Measurements from ENCODE around the gene ARHGAP29.

The ARHGAP29 gene

GRCh38 chr1:94237291-94238226 is at the start of gene ARHGAP29:
ARHGAP29 (minus strand) TSS chr1:94237584; CDS start chr1:94231611, 5,973 bp downstream.
- Mint-ChIP-seq H3K4me3 (peak within 1 kb of the TSS; percentile 12), H3K9me3 (peaks cover 8% of the 10 kb centered on the region), H3K27ac (no peak within 1 kb of the TSS), H3K4me1 (peaks cover 12% of the 10 kb centered on the region), H3K36me3 (no peaks in the 10 kb centered on the region)
- DNase-seq (ENCODE audit: low spot score in 2 of 2) (peak; percentile 8 to 52), ATAC-seq (peak; percentile 82)

GRCh38 chr1:94286864-94287437 is 49.6 kb upstream of the ARHGAP29 start:
- ATAC-seq (no peak), DNase-seq (ENCODE audit: low spot score in 2 of 2) (no peak)
- H3K4me1 Mint-ChIP-seq, result no peaks in the 10 kb centered on the region
- no peak overlapping the region for H3K27ac Mint-ChIP-seq
- no peak overlapping the region for H3K4me3 Mint-ChIP-seq
- no peaks in the 10 kb centered on the region for H3K36me3 Mint-ChIP-seq
- H3K9me3 Mint-ChIP-seq, result no peaks in the 10 kb centered on the region

- no peaks in the 10 kb centered on the region for H3K9me3 Mint-ChIP-seq
- no peak for DNase-seq (ENCODE audit: low spot score in 2 of 2)
- no peak overlapping the region for H3K4me3 Mint-ChIP-seq
- no peak for ATAC-seq
- no peak overlapping the region for H3K27ac Mint-ChIP-seq
- H3K36me3 Mint-ChIP-seq, result no peaks in the 10 kb centered on the region
- H3K4me1 Mint-ChIP-seq, result no peaks in the 10 kb centered on the region
These were observed 47.8 kb upstream of the ARHGAP29 start for GRCh38 chr1:94285031-94285654.

GRCh38 chr1:94284476-94284875 is 47.1 kb upstream of the ARHGAP29 start:
- Mint-ChIP-seq H3K4me1 (no peaks in the 10 kb centered on the region), H3K9me3 (no peaks in the 10 kb centered on the region), H3K4me3 (no peak overlapping the region), H3K36me3 (no peaks in the 10 kb centered on the region), H3K27ac (no peak overlapping the region)
- no peak for ATAC-seq
- DNase-seq (ENCODE audit: low spot score in 2 of 2), result no peak

GRCh38 chr1:94283462-94283861 is 46.1 kb upstream of the ARHGAP29 start:
- ATAC-seq (no peak), DNase-seq (ENCODE audit: low spot score in 2 of 2) (no peak)
- Mint-ChIP-seq H3K4me1 (no peaks in the 10 kb centered on the region), H3K4me3 (no peak overlapping the region), H3K27ac (no peak overlapping the region), H3K36me3 (no peaks in the 10 kb centered on the region), H3K9me3 (no peaks in the 10 kb centered on the region)

- no peaks in the 10 kb centered on the region for H3K4me1 Mint-ChIP-seq
- H3K4me3 Mint-ChIP-seq, result no peak overlapping the region
- H3K9me3 Mint-ChIP-seq, result no peaks in the 10 kb centered on the region
- H3K27ac Mint-ChIP-seq, result no peak overlapping the region
- no peaks in the 10 kb centered on the region for H3K36me3 Mint-ChIP-seq
- ATAC-seq, result no peak
- DNase-seq (ENCODE audit: low spot score in 2 of 2), result no peak
These were observed 44.8 kb upstream of the ARHGAP29 start for GRCh38 chr1:94282143-94282711.

GRCh38 chr1:94281361-94282142 is 44.2 kb upstream of the ARHGAP29 start:
- no peak for ATAC-seq
- Mint-ChIP-seq H3K4me1 (no peaks in the 10 kb centered on the region), H3K27ac (no peak overlapping the region), H3K36me3 (no peaks in the 10 kb centered on the region), H3K4me3 (no peak overlapping the region), H3K9me3 (no peaks in the 10 kb centered on the region)
- DNase-seq (ENCODE audit: low spot score in 2 of 2), result no peak

GRCh38 chr1:94280541-94280940 is 43.2 kb upstream of the ARHGAP29 start:
- no peaks in the 10 kb centered on the region for H3K4me1 Mint-ChIP-seq
- DNase-seq (ENCODE audit: low spot score in 2 of 2) (no peak), ATAC-seq (no peak)
- no peak overlapping the region for H3K4me3 Mint-ChIP-seq
- no peaks in the 10 kb centered on the region for H3K36me3 Mint-ChIP-seq
- H3K27ac Mint-ChIP-seq, result no peak overlapping the region
- no peaks in the 10 kb centered on the region for H3K9me3 Mint-ChIP-seq

GRCh38 chr1:94279462-94279861 is 42.1 kb upstream of the ARHGAP29 start:
- DNase-seq (ENCODE audit: low spot score in 2 of 2) (no peak), ATAC-seq (no peak)
- Mint-ChIP-seq H3K9me3 (no peaks in the 10 kb centered on the region), H3K4me3 (no peak overlapping the region), H3K36me3 (no peaks in the 10 kb centered on the region), H3K4me1 (no peaks in the 10 kb centered on the region), H3K27ac (no peak overlapping the region)

GRCh38 chr1:94279038-94279437 is 41.7 kb upstream of the ARHGAP29 start:
- ATAC-seq, result no peak
- DNase-seq (ENCODE audit: low spot score in 2 of 2), result no peak
- H3K4me3 Mint-ChIP-seq, result no peak overlapping the region
- no peaks in the 10 kb centered on the region for H3K4me1 Mint-ChIP-seq
- H3K27ac Mint-ChIP-seq, result no peak overlapping the region
- H3K36me3 Mint-ChIP-seq, result no peaks in the 10 kb centered on the region
- H3K9me3 Mint-ChIP-seq, result no peaks in the 10 kb centered on the region

GRCh38 chr1:94276988-94277434 is 39.6 kb upstream of the ARHGAP29 start:
- Mint-ChIP-seq H3K36me3 (no peaks in the 10 kb centered on the region), H3K4me1 (no peaks in the 10 kb centered on the region), H3K4me3 (no peak overlapping the region), H3K9me3 (no peaks in the 10 kb centered on the region), H3K27ac (no peak overlapping the region)
- DNase-seq (ENCODE audit: low spot score in 2 of 2) (no peak), ATAC-seq (no peak)

- H3K9me3 Mint-ChIP-seq, result no peaks in the 10 kb centered on the region
- no peaks in the 10 kb centered on the region for H3K36me3 Mint-ChIP-seq
- DNase-seq (ENCODE audit: low spot score in 2 of 2) (no peak), ATAC-seq (no peak)
- H3K4me3 Mint-ChIP-seq, result no peak overlapping the region
- no peak overlapping the region for H3K27ac Mint-ChIP-seq
- no peaks in the 10 kb centered on the region for H3K4me1 Mint-ChIP-seq
These were observed 37.7 kb upstream of the ARHGAP29 start for GRCh38 chr1:94275083-94275482.

GRCh38 chr1:94274561-94274960 is 37.2 kb upstream of the ARHGAP29 start:
- Mint-ChIP-seq H3K27ac (no peak overlapping the region), H3K4me1 (no peaks in the 10 kb centered on the region), H3K9me3 (no peaks in the 10 kb centered on the region), H3K36me3 (no peaks in the 10 kb centered on the region), H3K4me3 (no peak overlapping the region)
- DNase-seq (ENCODE audit: low spot score in 2 of 2) (no peak), ATAC-seq (no peak)

GRCh38 chr1:94273111-94273510 is 35.7 kb upstream of the ARHGAP29 start:
- H3K36me3 Mint-ChIP-seq, result no peaks in the 10 kb centered on the region
- H3K4me1 Mint-ChIP-seq, result no peaks in the 10 kb centered on the region
- no peak overlapping the region for H3K27ac Mint-ChIP-seq
- ATAC-seq (no peak), DNase-seq (ENCODE audit: low spot score in 2 of 2) (no peak)
- H3K9me3 Mint-ChIP-seq, result no peaks in the 10 kb centered on the region
- no peak overlapping the region for H3K4me3 Mint-ChIP-seq

GRCh38 chr1:94272388-94272787 is 35.0 kb upstream of the ARHGAP29 start:
- ATAC-seq, result peak; percentile 43

More at GRCh38 chr1:94272388-94272787, 35.0 kb upstream of the ARHGAP29 start:
- Mint-ChIP-seq H3K4me1 (no peaks in the 10 kb centered on the region), H3K9me3 (no peaks in the 10 kb centered on the region), H3K4me3 (no peak overlapping the region), H3K36me3 (no peaks in the 10 kb centered on the region), H3K27ac (no peak overlapping the region)
- DNase-seq (ENCODE audit: low spot score in 2 of 2), result no peak
